ENCODE data around the gene RPAIN. TPM values are rescaled to one million over a fixed set of nuclear protein-coding genes. Genes with fewer than 3 reads are reported as not detected.

RPAIN gene
- total and polyA plus RNA-seq, 2 of the 13 experiments (the other 11 are each of a cell fraction or from before 2014, with no cell fraction given) = 42.1 to 58.5 TPM

DNA sequence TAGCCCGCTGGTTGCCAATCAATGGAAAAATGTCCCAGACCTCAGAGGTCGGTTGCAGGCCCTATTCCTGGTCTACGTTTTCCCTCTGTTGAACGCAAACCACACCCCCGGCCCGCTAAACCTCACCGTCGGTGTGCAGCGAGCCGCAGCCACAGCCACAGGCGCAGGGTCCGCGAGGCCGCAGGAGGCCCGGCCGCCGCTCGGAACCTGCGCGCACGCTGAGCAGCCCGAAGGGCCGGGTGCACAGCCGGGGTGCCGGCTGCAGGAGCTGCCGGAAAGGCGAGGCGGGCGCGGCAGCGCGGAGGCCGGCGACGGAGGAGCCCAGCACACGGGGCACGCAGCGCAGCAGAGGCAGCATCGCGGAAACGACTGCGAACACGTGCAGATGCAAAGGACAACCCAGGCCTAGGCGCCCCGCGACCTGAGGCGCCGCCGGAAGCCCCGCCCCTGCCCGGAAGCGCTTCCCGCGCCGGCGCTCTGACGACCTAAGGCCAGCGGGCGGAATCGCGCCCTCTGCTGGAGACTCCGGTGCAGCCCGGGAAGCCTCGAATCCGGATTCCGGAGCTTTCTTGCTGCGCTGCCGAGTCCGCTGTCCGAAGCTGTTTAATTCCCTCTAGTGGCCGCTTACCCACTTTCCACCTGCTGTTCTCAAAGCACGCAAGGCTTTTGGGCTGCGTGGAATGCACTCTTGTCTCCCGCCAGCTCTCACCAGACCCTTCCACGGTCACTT, 18.9 kb downstream of the RPAIN start, which contains the start of gene C1QBP (continued):
- TF ChIP-seq ZNF674 (CRISPR knock-in tag; IDR thresholded peaks at IDR 0.05; ENCODE audit: low read depth) (no peak; the same call in 1 of the 2 replicates), ZNF549 (CRISPR knock-in tag; IDR thresholded peaks at IDR 0.05) (peak; percentile 56; the same call in 1 of the 2 replicates), RBAK (CRISPR knock-in tag; IDR thresholded peaks at IDR 0.05) (no peak), RXRB (CRISPR knock-in tag; IDR thresholded peaks at IDR 0.05; ENCODE audit: borderline replicate concordance) (peak; percentile 76), NR3C1 (CRISPR knock-in tag; IDR thresholded peaks at IDR 0.05) (no peak), ZNF543 (CRISPR knock-in tag; IDR thresholded peaks at IDR 0.05) (peak; percentile 80; the same call in 1 of the 2 replicates), ZFP1 (CRISPR knock-in tag; IDR thresholded peaks at IDR 0.05) (no peak), SSRP1 (CRISPR knock-in tag; IDR thresholded peaks at IDR 0.05) (no peak), ZMYM2 (CRISPR knock-in tag; IDR thresholded peaks at IDR 0.05) (peak; percentile 70; the same call in 1 of the 2 replicates), ZNF883 (CRISPR knock-in tag; IDR thresholded peaks at IDR 0.05; ENCODE audit: not compliant biosample characterization) (peak; percentile 67), SALL1 (CRISPR knock-in tag; IDR thresholded peaks at IDR 0.05) (peak; percentile 80), YEATS2 (CRISPR knock-in tag; IDR thresholded peaks at IDR 0.05; ENCODE audit: borderline replicate concordance) (peak; percentile 94; the same call in 1 of the 2 replicates), CCDC6 (CRISPR knock-in tag; IDR thresholded peaks at IDR 0.05) (peak; percentile 72; the same call in 1 of the 2 replicates), ZNF510 (CRISPR knock-in tag; IDR thresholded peaks at IDR 0.05; ENCODE audit: low read depth) (peak; percentile 38; the same call in 1 of the 2 replicates)
- TF ChIP-seq, protein P1, sequence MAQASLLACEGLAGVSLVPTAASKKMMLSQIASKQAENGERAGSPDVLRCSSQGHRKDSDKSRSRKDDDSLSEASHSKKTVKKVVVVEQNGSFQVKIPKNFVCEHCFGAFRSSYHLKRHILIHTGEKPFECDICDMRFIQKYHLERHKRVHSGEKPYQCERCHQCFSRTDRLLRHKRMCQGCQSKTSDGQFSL (CRISPR knock-in tag; IDR thresholded peaks at IDR 0.05) = no peak
- TF ChIP-seq, protein P2, sequence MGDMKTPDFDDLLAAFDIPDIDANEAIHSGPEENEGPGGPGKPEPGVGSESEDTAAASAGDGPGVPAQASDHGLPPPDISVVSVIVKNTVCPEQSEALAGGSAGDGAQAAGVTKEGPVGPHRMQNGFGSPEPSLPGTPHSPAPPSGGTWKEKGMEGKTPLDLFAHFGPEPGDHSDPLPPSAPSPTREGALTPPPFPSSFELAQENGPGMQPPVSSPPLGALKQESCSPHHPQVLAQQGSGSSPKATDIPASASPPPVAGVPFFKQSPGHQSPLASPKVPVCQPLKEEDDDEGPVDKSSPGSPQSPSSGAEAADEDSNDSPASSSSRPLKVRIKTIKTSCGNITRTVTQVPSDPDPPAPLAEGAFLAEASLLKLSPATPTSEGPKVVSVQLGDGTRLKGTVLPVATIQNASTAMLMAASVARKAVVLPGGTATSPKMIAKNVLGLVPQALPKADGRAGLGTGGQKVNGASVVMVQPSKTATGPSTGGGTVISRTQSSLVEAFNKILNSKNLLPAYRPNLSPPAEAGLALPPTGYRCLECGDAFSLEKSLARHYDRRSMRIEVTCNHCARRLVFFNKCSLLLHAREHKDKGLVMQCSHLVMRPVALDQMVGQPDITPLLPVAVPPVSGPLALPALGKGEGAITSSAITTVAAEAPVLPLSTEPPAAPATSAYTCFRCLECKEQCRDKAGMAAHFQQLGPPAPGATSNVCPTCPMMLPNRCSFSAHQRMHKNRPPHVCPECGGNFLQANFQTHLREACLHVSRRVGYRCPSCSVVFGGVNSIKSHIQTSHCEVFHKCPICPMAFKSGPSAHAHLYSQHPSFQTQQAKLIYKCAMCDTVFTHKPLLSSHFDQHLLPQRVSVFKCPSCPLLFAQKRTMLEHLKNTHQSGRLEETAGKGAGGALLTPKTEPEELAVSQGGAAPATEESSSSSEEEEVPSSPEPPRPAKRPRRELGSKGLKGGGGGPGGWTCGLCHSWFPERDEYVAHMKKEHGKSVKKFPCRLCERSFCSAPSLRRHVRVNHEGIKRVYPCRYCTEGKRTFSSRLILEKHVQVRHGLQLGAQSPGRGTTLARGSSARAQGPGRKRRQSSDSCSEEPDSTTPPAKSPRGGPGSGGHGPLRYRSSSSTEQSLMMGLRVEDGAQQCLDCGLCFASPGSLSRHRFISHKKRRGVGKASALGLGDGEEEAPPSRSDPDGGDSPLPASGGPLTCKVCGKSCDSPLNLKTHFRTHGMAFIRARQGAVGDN (CRISPR knock-in tag; IDR thresholded peaks at IDR 0.05) = peak; percentile 98
- TF ChIP-seq, protein P3, sequence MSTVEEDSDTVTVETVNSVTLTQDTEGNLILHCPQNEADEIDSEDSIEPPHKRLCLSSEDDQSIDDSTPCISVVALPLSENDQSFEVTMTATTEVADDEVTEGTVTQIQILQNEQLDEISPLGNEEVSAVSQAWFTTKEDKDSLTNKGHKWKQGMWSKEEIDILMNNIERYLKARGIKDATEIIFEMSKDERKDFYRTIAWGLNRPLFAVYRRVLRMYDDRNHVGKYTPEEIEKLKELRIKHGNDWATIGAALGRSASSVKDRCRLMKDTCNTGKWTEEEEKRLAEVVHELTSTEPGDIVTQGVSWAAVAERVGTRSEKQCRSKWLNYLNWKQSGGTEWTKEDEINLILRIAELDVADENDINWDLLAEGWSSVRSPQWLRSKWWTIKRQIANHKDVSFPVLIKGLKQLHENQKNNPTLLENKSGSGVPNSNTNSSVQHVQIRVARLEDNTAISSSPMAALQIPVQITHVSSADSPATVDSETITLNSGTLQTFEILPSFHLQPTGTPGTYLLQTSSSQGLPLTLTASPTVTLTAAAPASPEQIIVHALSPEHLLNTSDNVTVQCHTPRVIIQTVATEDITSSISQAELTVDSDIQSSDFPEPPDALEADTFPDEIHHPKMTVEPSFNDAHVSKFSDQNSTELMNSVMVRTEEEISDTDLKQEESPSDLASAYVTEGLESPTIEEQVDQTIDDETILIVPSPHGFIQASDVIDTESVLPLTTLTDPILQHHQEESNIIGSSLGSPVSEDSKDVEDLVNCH (CRISPR knock-in tag; IDR thresholded peaks at IDR 0.05) = no peak
- TF ChIP-seq, protein P4, sequence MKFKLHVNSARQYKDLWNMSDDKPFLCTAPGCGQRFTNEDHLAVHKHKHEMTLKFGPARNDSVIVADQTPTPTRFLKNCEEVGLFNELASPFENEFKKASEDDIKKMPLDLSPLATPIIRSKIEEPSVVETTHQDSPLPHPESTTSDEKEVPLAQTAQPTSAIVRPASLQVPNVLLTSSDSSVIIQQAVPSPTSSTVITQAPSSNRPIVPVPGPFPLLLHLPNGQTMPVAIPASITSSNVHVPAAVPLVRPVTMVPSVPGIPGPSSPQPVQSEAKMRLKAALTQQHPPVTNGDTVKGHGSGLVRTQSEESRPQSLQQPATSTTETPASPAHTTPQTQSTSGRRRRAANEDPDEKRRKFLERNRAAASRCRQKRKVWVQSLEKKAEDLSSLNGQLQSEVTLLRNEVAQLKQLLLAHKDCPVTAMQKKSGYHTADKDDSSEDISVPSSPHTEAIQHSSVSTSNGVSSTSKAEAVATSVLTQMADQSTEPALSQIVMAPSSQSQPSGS (CRISPR knock-in tag; IDR thresholded peaks at IDR 0.05) = peak; percentile 69
- TF ChIP-seq, protein P5, sequence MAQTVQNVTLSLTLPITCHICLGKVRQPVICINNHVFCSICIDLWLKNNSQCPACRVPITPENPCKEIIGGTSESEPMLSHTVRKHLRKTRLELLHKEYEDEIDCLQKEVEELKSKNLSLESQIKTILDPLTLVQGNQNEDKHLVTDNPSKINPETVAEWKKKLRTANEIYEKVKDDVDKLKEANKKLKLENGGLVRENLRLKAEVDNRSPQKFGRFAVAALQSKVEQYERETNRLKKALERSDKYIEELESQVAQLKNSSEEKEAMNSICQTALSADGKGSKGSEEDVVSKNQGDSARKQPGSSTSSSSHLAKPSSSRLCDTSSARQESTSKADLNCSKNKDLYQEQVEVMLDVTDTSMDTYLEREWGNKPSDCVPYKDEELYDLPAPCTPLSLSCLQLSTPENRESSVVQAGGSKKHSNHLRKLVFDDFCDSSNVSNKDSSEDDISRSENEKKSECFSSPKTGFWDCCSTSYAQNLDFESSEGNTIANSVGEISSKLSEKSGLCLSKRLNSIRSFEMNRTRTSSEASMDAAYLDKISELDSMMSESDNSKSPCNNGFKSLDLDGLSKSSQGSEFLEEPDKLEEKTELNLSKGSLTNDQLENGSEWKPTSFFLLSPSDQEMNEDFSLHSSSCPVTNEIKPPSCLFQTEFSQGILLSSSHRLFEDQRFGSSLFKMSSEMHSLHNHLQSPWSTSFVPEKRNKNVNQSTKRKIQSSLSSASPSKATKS (CRISPR knock-in tag; IDR thresholded peaks at IDR 0.05) = no peak; the same call in 1 of the 2 replicates
